ENCODE data around the gene ADRA1B. TPM values are rescaled to one million over a fixed set of nuclear protein-coding genes. Genes with fewer than 3 reads are reported as not detected.

The ADRA1B gene
- total RNA-seq, 4 donors from 2014 or later: 2.9 to 9.0 (median 5.0) TPM

DNA sequence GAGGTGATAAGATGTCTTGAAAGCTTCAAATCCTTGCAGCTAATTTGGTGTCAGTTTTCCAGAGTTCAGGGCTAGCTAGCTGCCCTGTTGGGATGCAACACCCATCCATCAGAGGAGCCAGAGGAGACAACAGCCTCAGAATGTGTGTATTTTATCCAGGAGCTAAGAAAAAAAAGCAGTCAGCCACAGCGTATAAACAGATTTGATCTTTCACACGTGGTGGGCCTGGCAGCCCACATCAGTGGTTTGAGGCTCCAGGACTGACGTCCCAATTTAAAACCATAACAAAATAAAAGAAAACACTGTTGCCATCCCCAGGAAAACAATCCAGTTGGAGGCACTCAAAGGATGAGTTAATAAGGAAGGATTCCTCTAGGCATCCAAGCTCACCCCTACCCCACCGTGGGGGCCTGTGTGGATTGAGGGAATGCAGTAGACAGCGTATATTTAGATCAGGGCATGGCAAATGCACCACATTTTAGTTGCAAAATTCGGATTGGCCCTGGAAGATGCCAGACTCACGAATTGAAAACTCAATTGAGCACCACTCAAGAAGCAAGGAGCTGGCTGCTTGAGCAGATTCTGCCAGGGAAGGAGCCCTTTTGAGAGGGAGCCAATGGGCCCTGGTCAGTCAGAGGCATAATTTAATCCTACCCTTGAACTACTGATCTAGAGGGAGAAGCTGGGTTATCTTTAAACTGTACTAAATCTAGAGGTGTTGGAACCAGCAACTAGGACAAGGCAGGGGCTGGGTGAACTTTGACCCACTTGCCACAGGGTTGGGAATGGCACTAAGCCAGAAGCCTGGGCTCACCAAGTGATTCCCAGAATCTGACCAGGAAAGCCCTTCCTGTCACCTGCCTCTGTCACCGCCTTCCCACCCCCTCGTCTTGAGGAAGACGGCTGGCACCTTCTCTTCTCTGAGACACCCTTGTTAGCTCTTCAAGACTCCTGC, 17.5 kb downstream of the ADRA1B start:
- no peaks in the 10 kb centered on the region for H3K9me3 ChIP-seq
- in situ Hi-C loops (cut with MboI; ENCODE audit: low pct_ligation_motif_present in 1 of 4, low pct_unique_long_range_greater_than_20kb in 1 of 4, low sequenced_read_pairs in 3 of 4) (no loop called here), intact Hi-C loops (cut with DNase I; ENCODE audit: low total_unique reads) (no loop called here)
- TF ChIP-seq POLR2AphosphoS5 (IDR thresholded peaks at IDR 0.05) (no peak), EP300 (IDR thresholded peaks at IDR 0.05; ENCODE audit: low read depth) (no peak), POLR2A (IDR thresholded peaks at IDR 0.05) (no peak)
- TF ChIP-seq, protein P1, sequence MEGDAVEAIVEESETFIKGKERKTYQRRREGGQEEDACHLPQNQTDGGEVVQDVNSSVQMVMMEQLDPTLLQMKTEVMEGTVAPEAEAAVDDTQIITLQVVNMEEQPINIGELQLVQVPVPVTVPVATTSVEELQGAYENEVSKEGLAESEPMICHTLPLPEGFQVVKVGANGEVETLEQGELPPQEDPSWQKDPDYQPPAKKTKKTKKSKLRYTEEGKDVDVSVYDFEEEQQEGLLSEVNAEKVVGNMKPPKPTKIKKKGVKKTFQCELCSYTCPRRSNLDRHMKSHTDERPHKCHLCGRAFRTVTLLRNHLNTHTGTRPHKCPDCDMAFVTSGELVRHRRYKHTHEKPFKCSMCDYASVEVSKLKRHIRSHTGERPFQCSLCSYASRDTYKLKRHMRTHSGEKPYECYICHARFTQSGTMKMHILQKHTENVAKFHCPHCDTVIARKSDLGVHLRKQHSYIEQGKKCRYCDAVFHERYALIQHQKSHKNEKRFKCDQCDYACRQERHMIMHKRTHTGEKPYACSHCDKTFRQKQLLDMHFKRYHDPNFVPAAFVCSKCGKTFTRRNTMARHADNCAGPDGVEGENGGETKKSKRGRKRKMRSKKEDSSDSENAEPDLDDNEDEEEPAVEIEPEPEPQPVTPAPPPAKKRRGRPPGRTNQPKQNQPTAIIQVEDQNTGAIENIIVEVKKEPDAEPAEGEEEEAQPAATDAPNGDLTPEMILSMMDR (IDR thresholded peaks at IDR 0.05): no peak
- no peak overlapping the region for H3K4me3 ChIP-seq
- DNase-seq: no peak
- H3K36me3 ChIP-seq: no peaks in the 10 kb centered on the region
- H3K27me3 ChIP-seq: no peaks in the 10 kb centered on the region
- H3K4me1 ChIP-seq: peaks cover 0 to 4% (median 0%) of the 10 kb centered on the region in 4 donors
- H3K27ac ChIP-seq: no peak overlapping the region
- WGBS, 2 donors (ENCODE audit: low coverage in 1 of 2): 62 to 70% methylated on average over 4 to 10 of the region's 10 CpGs

DNA sequence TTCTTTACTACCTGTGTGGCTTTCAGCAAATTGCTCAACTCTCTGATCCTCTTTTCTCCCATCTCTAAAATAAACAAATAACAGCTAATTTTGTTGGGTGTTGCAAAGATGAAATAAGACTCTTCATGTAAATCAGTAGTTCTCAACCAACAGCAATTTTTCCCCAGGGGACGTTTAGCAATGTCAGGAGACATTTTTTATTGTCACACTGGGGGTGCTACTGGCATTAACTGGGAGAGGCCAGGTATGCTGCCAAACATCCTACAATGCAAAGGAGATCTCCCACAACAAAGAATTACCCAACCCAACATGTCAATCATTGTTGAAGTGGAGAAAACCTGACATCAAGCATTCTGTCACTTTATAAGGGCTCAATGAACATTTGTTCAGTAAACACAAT, 19.7 kb downstream of the ADRA1B start:
- intact Hi-C loops (cut with DNase I; ENCODE audit: low total_unique reads): no loop called here
- H3K27ac ChIP-seq: no peak overlapping the region
- H3K4me1 ChIP-seq: peaks cover 0 to 4% (median 0%) of the 10 kb centered on the region in 4 donors
- no peak for DNase-seq
- no peaks in the 10 kb centered on the region for H3K27me3 ChIP-seq
- in situ Hi-C loops (cut with MboI; ENCODE audit: low pct_ligation_motif_present in 1 of 4, low pct_unique_long_range_greater_than_20kb in 1 of 4, low sequenced_read_pairs in 3 of 4): no loop called here
- 38 to 60% methylated on average over 1 of the region's 1 CpG for WGBS, 2 donors (ENCODE audit: low coverage in 1 of 2)
- no peaks in the 10 kb centered on the region for H3K36me3 ChIP-seq
- no peak overlapping the region for H3K4me3 ChIP-seq
- no peaks in the 10 kb centered on the region for H3K9me3 ChIP-seq
- TF ChIP-seq, protein P1 (IDR thresholded peaks at IDR 0.05): no peak
- no peak for TF ChIP-seq EP300 (IDR thresholded peaks at IDR 0.05; ENCODE audit: low read depth)

DNA sequence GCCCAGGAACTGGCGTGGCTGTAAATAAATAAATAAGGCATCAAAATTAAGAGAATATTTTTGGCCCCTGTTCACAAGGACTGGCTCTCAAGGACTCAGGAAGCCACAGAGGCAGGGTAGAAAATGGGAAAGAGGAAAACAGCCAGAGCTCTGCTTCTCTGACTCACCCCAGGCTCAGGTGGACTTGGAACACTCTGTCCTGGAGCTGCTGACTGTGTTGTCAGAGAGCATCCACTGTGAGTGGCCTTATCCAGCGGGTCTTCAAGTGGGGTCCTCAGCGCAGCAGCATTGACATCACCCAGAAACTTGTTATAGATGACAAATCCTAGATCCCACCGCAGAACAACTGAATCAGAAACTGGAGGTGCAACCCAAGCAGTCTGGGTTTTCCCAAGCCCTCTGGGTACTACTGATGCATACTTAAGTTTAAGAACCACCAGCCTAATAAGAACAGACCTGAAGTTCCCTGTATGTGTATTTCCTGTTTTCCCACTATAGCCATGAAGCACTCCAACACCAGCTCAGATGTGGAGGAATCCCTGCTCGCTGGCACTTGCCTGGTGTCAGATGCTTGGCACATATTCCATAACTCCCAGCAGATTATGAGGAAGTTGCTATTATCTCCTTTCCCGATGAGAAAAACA, 20.5 kb downstream of the ADRA1B start:
- Histone ChIP-seq H3K4me3 (no peak overlapping the region), H3K9me3 (no peaks in the 10 kb centered on the region), H3K27ac (no peak overlapping the region), H3K27me3 (no peaks in the 10 kb centered on the region), H3K4me1 (peaks cover 0 to 4% (median 0%) of the 10 kb centered on the region in 4 donors), H3K36me3 (no peaks in the 10 kb centered on the region)
- 46 to 64% methylated on average over 2 to 6 of the region's 6 CpGs for WGBS, 2 donors (ENCODE audit: low coverage in 1 of 2)
- in situ Hi-C loops (cut with MboI; ENCODE audit: low pct_ligation_motif_present in 1 of 4, low pct_unique_long_range_greater_than_20kb in 1 of 4, low sequenced_read_pairs in 3 of 4): no loop called here
- intact Hi-C loops (cut with DNase I; ENCODE audit: low total_unique reads): no loop called here
- DNase-seq: no peak
- TF ChIP-seq EP300 (IDR thresholded peaks at IDR 0.05; ENCODE audit: low read depth) (no peak), POLR2AphosphoS5 (IDR thresholded peaks at IDR 0.05) (no peak), POLR2A (IDR thresholded peaks at IDR 0.05) (no peak)
- TF ChIP-seq, protein P1 (IDR thresholded peaks at IDR 0.05): no peak

DNA sequence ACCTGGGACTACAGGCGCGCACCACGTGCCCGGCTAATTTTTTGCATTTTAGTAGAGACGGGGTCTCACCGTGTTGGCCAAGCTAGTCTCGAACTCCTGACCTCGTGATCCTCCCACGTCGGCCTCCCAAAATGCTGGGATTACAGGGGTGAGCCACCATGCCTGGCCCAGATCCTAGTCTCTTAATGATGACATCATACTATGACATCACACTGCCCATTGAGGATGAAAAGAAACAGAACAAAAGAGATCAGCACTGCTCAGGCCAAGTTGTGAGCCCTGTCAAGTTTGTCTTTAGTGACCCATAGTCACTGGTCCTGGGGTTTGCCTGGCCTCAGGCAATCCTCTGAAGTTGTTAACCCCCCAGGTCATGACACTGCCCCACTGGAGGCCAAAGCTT, 21.3 kb downstream of the ADRA1B start:
- in situ Hi-C loops (cut with MboI; ENCODE audit: low pct_ligation_motif_present in 1 of 4, low pct_unique_long_range_greater_than_20kb in 1 of 4, low sequenced_read_pairs in 3 of 4): no loop called here
- H3K9me3 ChIP-seq: no peaks in the 10 kb centered on the region

More for the DNA sequence above, 21.3 kb downstream of the ADRA1B start:
- Histone ChIP-seq H3K27ac (no peak overlapping the region), H3K36me3 (no peaks in the 10 kb centered on the region), H3K4me3 (no peak overlapping the region), H3K4me1 (peaks cover 0 to 4% (median 0%) of the 10 kb centered on the region in 4 donors), H3K27me3 (no peaks in the 10 kb centered on the region)
- no peak for DNase-seq
- TF ChIP-seq POLR2AphosphoS5 (IDR thresholded peaks at IDR 0.05): no peak
- no peak for TF ChIP-seq POLR2A (IDR thresholded peaks at IDR 0.05)
- no peak for TF ChIP-seq EP300 (IDR thresholded peaks at IDR 0.05; ENCODE audit: low read depth)
- TF ChIP-seq, protein P1 (IDR thresholded peaks at IDR 0.05): no peak
- intact Hi-C loops (cut with DNase I; ENCODE audit: low total_unique reads): no loop called here
- WGBS, 2 donors (ENCODE audit: low coverage in 1 of 2): 88% methylated on average over 10 of the region's 10 CpGs; no CpG with 5 or more reads in 1 of the 2 donors

All from transverse colon (tissue), 4 donors.